ENCODE measurements around the gene TNS1. TPM values are rescaled to one million over a fixed set of nuclear protein-coding genes. Genes with fewer than 3 reads are reported as not detected.

Gene TNS1
- polyA plus RNA-seq, 3 donors, result 55.2 to 58.0 (median 56.0) TPM

GRCh38 chr2:217902379-217903141 is 100.2 kb downstream of the TNS1 start:
- DNase-seq (ENCODE audit: low read depth in 3 of 3, low spot score in 2 of 3), result peak in 1 of 3 donors; percentile 63

- no peak for DNase-seq (ENCODE audit: low read depth in 3 of 3, low spot score in 2 of 3)
Measured at GRCh38 chr2:217901835-217902378, 100.9 kb downstream of the TNS1 start.

- DNase-seq (ENCODE audit: low read depth in 3 of 3, low spot score in 2 of 3), result no peak
Measured at GRCh38 chr2:217901400-217901799, 101.4 kb downstream of the TNS1 start.

- no peak for DNase-seq (ENCODE audit: low read depth in 3 of 3, low spot score in 2 of 3)
Measured at GRCh38 chr2:217900780-217901360, 101.9 kb downstream of the TNS1 start.

- DNase-seq (ENCODE audit: low read depth in 3 of 3, low spot score in 2 of 3), result no peak
Measured at GRCh38 chr2:217900010-217900779, 102.6 kb downstream of the TNS1 start.

- no peak for DNase-seq (ENCODE audit: low read depth in 3 of 3, low spot score in 2 of 3)
Measured at GRCh38 chr2:217899231-217900009, 103.4 kb downstream of the TNS1 start.

- no peak for DNase-seq (ENCODE audit: low read depth in 3 of 3, low spot score in 2 of 3)
Measured at GRCh38 chr2:217897816-217898806, 104.7 kb downstream of the TNS1 start.

- DNase-seq (ENCODE audit: low read depth in 3 of 3, low spot score in 2 of 3), result no peak
Measured at GRCh38 chr2:217897091-217897715, 105.6 kb downstream of the TNS1 start.

- DNase-seq (ENCODE audit: low read depth in 3 of 3, low spot score in 2 of 3), result no peak
Measured at GRCh38 chr2:217895070-217895635, 107.6 kb downstream of the TNS1 start.

GRCh38 chr2:217893440-217893839 is 109.4 kb downstream of the TNS1 start:
- no peak for DNase-seq (ENCODE audit: low read depth in 3 of 3, low spot score in 2 of 3)

GRCh38 chr2:217892560-217892959 is 110.2 kb downstream of the TNS1 start:
- DNase-seq (ENCODE audit: low read depth in 3 of 3, low spot score in 2 of 3), result no peak

- no peak for DNase-seq (ENCODE audit: low read depth in 3 of 3, low spot score in 2 of 3)
Measured at GRCh38 chr2:217890445-217890844, 112.3 kb downstream of the TNS1 start.

GRCh38 chr2:217889656-217890055 is 113.1 kb downstream of the TNS1 start:
- DNase-seq (ENCODE audit: low read depth in 3 of 3, low spot score in 2 of 3), result no peak

GRCh38 chr2:217887841-217888701 is 114.7 kb downstream of the TNS1 start:
- DNase-seq (ENCODE audit: low read depth in 3 of 3, low spot score in 2 of 3), result no peak

- peak in 1 of 3 donors; percentile 56 for DNase-seq (ENCODE audit: low read depth in 3 of 3, low spot score in 2 of 3)
Measured at GRCh38 chr2:217886720-217887309, 116.0 kb downstream of the TNS1 start.

GRCh38 chr2:217886091-217886490 is 116.7 kb downstream of the TNS1 start:
- no peak for DNase-seq (ENCODE audit: low read depth in 3 of 3, low spot score in 2 of 3)

- no peak for DNase-seq (ENCODE audit: low read depth in 3 of 3, low spot score in 2 of 3)
Measured at GRCh38 chr2:217884985-217885384, 117.8 kb downstream of the TNS1 start.

Data from right renal cortex interstitium (tissue), 3 donors.